ENCODE data around the gene TNXB. TPM values are rescaled to one million over a fixed set of nuclear protein-coding genes. Genes with fewer than 3 reads are reported as not detected.
A peak's percentile ranks its signal among the peaks of the same experiment; 100 is the strongest.

Gene TNXB
- total and polyA plus RNA-seq, 9 of the 15 experiments (the other 6 are each of a cell fraction or from before 2014, with no cell fraction given) = 0.14 to 28.1 (median 12.4) TPM

DNA sequence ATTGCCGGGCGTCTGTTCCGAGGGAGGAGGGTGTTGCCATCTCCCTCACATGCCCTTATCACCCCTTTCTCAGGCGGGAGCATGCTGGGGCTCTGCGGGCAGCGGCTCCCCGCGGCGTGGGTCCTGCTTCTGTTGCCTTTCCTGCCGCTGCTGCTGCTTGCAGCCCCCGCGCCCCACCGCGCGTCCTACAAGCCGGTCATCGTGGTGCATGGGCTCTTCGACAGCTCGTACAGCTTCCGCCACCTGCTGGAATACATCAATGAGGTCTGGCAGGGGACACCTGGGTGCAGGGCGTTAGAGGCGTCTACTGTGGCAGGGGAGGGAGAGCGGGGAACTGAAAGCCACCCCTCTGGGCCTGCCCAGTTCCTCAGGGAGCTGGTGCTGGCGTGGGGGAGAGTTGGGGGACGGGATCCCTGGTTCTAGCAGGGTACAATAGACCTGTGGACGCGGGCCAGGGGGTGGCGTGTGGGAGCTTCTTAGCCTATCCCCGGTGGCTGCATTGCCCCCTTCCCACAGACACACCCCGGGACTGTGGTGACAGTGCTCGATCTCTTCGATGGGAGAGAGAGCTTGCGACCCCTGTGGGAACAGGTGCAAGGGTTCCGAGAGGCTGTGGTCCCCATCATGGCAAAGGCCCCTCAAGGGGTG lies 45.5 kb upstream of the TNXB start (continued):
- TF ChIP-seq NR1H2 (CRISPR knock-in tag; IDR thresholded peaks at IDR 0.05) = 0 out of 2 replicates have a peak, but pooled peaks have one; percentile 76
- TF ChIP-seq NUFIP1 (IDR thresholded peaks at IDR 0.05; ENCODE audit: partially characterized antibody) = no peak
- no peak for TF ChIP-seq ZNF134 (CRISPR knock-in tag; conservative IDR thresholded peaks at IDR 0.05)
- TF ChIP-seq CCNT2 (IDR thresholded peaks at IDR 0.05; ENCODE audit: borderline replicate concordance, extremely low read depth, insufficient read length, low read depth, low read length) = peak; percentile 49
- no peak for TF ChIP-seq KAT2B (IDR thresholded peaks at IDR 0.05; ENCODE audit: low read depth, low read length)
- TF ChIP-seq ZNF347 (CRISPR knock-in tag; IDR thresholded peaks at IDR 0.05; ENCODE audit: low read depth) = no peak
- TF ChIP-seq FOXP1 (CRISPR knock-in tag; IDR thresholded peaks at IDR 0.05) = peak; percentile 97
- TF ChIP-seq GABPB2 (CRISPR knock-in tag; conservative IDR thresholded peaks at IDR 0.05) = no peak
- TF ChIP-seq ZKSCAN3 (CRISPR knock-in tag; IDR thresholded peaks at IDR 0.05) = no peak
- TF ChIP-seq, protein P1, sequence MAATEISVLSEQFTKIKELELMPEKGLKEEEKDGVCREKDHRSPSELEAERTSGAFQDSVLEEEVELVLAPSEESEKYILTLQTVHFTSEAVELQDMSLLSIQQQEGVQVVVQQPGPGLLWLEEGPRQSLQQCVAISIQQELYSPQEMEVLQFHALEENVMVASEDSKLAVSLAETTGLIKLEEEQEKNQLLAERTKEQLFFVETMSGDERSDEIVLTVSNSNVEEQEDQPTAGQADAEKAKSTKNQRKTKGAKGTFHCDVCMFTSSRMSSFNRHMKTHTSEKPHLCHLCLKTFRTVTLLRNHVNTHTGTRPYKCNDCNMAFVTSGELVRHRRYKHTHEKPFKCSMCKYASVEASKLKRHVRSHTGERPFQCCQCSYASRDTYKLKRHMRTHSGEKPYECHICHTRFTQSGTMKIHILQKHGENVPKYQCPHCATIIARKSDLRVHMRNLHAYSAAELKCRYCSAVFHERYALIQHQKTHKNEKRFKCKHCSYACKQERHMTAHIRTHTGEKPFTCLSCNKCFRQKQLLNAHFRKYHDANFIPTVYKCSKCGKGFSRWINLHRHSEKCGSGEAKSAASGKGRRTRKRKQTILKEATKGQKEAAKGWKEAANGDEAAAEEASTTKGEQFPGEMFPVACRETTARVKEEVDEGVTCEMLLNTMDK (IDR thresholded peaks at IDR 0.05; ENCODE audit: borderline replicate concordance, insufficient read depth, low read depth, low read length, poor library complexity, severe bottlenecking) = peak; percentile 66
- TF ChIP-seq, protein P2, sequence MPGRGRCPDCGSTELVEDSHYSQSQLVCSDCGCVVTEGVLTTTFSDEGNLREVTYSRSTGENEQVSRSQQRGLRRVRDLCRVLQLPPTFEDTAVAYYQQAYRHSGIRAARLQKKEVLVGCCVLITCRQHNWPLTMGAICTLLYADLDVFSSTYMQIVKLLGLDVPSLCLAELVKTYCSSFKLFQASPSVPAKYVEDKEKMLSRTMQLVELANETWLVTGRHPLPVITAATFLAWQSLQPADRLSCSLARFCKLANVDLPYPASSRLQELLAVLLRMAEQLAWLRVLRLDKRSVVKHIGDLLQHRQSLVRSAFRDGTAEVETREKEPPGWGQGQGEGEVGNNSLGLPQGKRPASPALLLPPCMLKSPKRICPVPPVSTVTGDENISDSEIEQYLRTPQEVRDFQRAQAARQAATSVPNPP (IDR thresholded peaks at IDR 0.05; ENCODE audit: borderline replicate concordance, insufficient read depth, insufficient read length) = no peak
- TF ChIP-seq ZNF586 (CRISPR knock-in tag; conservative IDR thresholded peaks at IDR 0.05) = no peak
- peak; percentile 54; the same call in 1 of the 2 replicates for TF ChIP-seq ZSCAN29 (IDR thresholded peaks at IDR 0.05)
- no peak for TF ChIP-seq KLF1 (tag; IDR thresholded peaks at IDR 0.05)
- no peak for TF ChIP-seq NFIX (CRISPR knock-in tag; IDR thresholded peaks at IDR 0.05; ENCODE audit: low read depth)
- 0 out of 4 replicates have a peak, but pooled peaks of 1 of the 2 experiments have one; percentile 65 for TF ChIP-seq MLX (CRISPR knock-in tag; conservative IDR thresholded peaks at IDR 0.05)
- TF ChIP-seq ZNF398 (CRISPR knock-in tag; IDR thresholded peaks at IDR 0.05) = no peak
- 0 out of 2 replicates have a peak, but pooled peaks have one; percentile 23 for TF ChIP-seq MTA2 (IDR thresholded peaks at IDR 0.05; ENCODE audit: low read depth)
- peak; percentile 44 for TF ChIP-seq TCF3 (CRISPR knock-in tag; IDR thresholded peaks at IDR 0.05)
- TF ChIP-seq GABPB1 (CRISPR knock-in tag; IDR thresholded peaks at IDR 0.05) = no peak; the same call in 1 of the 2 replicates
- TF ChIP-seq CHD1 (IDR thresholded peaks at IDR 0.05; ENCODE audit: low read length) = no peak
- no peak for TF ChIP-seq EZH2 (IDR thresholded peaks at IDR 0.05; ENCODE audit: borderline replicate concordance, low read depth, low read length)
- TF ChIP-seq SMARCA5 (IDR thresholded peaks at IDR 0.05) = peak; percentile 48; the same call in 1 of the 2 replicates
- TF ChIP-seq HMGN3 (IDR thresholded peaks at IDR 0.05; ENCODE audit: borderline replicate concordance, extremely low read depth, insufficient read length, low read depth, low read length) = peak; percentile 86

Measured in K562 (cell line).